ENCODE measurements around the gene MEF2C.

The MEF2C gene

GRCh38 chr5:88729084-88729828 is 153.7 kb downstream of the MEF2C start:
- no peak overlapping the region for H3K4me3 Mint-ChIP-seq

DNA sequence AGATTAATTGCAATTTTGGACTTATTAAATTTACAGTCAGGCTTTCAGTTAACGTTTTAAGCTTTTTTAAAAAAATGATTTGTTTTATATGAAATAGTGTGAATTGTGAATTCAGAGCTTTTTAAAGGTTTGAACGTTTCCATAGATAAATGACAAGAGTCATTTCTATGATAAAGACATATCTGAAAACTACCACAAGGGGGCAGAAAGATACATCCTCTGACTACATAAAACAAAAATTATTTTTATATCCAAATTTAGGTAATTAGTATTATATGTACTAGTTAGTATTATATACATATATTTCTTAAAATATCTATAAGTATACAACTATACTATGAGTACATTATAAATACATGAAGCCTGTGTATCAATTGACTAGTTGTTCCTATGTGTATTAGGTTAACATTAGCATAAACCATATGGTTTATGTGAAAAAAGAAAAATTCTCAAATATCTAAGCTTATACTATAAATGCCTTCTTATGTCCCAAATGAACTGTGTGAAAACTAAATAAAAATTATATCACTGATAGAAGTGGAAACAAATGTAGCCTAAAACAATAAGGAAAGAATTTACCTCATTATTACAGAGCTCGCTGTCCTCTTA is 155.2 kb downstream of the MEF2C start:
- intact Hi-C loops (cut with micrococcal nuclease), result loop anchor here (5.0 kb wide), 1 partner anchor 1659 kb away; no protein-coding TSS in a partner anchor

More at GRCh38 chr5:88729084-88729828, 153.7 kb downstream of the MEF2C start:
- peaks cover 28% of the 10 kb centered on the region for H3K4me1 Mint-ChIP-seq (ENCODE audit: low read depth)
- H3K27ac Mint-ChIP-seq, result no peak overlapping the region
- peaks cover 26% of the 10 kb centered on the region for H3K36me3 Mint-ChIP-seq (ENCODE audit: low read depth)
- H3K9me3 Mint-ChIP-seq, result no peaks in the 10 kb centered on the region
- intact Hi-C loops (cut with micrococcal nuclease), result loop anchor here (1.0 to 5.0 kb wide), 3 partner anchors 1456 to 1658 kb away; no protein-coding TSS in a partner anchor
- no peaks in the 10 kb centered on the region for H3K27me3 Mint-ChIP-seq

DNA sequence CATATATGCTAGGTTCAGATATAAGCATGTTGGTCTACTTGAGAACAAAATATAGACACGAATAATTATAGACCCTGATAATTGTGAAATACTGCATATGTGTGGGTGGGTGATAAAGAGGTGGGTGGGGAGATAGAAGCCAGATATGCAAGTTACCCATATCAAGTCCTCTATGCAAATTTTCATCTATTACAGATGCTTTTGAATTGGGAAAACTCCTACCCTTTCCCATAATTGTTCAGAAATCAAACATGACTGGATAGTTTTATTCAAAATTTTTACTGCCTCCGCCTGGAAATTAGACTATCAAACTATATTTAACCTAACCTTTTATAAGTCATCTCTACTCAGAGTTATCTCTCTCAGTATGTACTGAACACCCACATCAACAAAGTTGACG is 157.5 kb downstream of the MEF2C start:
- H3K4me3 Mint-ChIP-seq, result no peak overlapping the region
- H3K27ac Mint-ChIP-seq, result no peak overlapping the region
- peaks cover 49% of the 10 kb centered on the region for H3K36me3 Mint-ChIP-seq (ENCODE audit: low read depth)
- no peaks in the 10 kb centered on the region for H3K9me3 Mint-ChIP-seq
- intact Hi-C loops (cut with micrococcal nuclease), result loop anchor here (2.0 to 5.0 kb wide), 2 partner anchors 945 to 1662 kb away; no protein-coding TSS in a partner anchor
- H3K4me1 Mint-ChIP-seq (ENCODE audit: low read depth), result no peaks in the 10 kb centered on the region
- H3K27me3 Mint-ChIP-seq, result no peaks in the 10 kb centered on the region

More for the DNA sequence above, 155.2 kb downstream of the MEF2C start:
- H3K9me3 Mint-ChIP-seq, result no peaks in the 10 kb centered on the region
- H3K36me3 Mint-ChIP-seq (ENCODE audit: low read depth), result peaks cover 37% of the 10 kb centered on the region
- no peak overlapping the region for H3K4me3 Mint-ChIP-seq
- no peak overlapping the region for H3K27ac Mint-ChIP-seq
- H3K27me3 Mint-ChIP-seq, result no peaks in the 10 kb centered on the region
- H3K4me1 Mint-ChIP-seq (ENCODE audit: low read depth), result peaks cover 13% of the 10 kb centered on the region

- Mint-ChIP-seq H3K36me3 (ENCODE audit: low read depth) (peaks cover 52% of the 10 kb centered on the region), H3K4me1 (ENCODE audit: low read depth) (no peaks in the 10 kb centered on the region), H3K4me3 (no peak overlapping the region), H3K27ac (no peak overlapping the region), H3K27me3 (no peaks in the 10 kb centered on the region), H3K9me3 (no peaks in the 10 kb centered on the region)
- intact Hi-C loops (cut with micrococcal nuclease), result loop anchor here (2.0 kb wide), 1 partner anchor 943 kb away; no protein-coding TSS in a partner anchor
Measured at GRCh38 chr5:88724201-88724600, 158.8 kb downstream of the MEF2C start.

DNA sequence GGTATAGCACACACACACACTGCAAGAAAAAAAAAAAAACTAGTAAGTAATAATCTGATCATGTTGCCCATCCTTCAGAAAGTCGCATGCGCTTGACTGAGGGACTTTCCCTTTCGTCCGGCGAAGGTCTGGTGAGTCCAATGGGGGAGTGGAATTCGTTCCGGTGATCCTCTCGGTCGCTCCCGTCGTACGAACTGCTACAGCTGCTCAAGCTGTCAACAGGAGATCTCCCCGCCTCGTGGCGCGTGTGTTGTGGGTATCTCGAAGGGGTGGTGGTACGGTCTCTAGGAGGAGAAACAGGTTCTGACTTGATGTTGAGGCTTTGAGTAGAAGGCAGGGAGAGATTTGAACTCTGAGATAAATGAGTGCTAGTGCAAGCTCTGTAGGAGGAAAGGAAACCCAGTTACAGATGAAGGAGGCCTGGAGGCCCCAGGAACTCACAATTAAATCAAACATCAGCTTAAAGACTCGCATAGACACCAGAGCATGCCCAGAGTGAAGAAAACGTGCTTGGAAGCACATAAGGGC is 160.4 kb downstream of the MEF2C start:
- Mint-ChIP-seq H3K27me3 (no peaks in the 10 kb centered on the region), H3K4me1 (ENCODE audit: low read depth) (no peaks in the 10 kb centered on the region), H3K27ac (no peak overlapping the region), H3K36me3 (ENCODE audit: low read depth) (peaks cover 52% of the 10 kb centered on the region), H3K9me3 (no peaks in the 10 kb centered on the region), H3K4me3 (no peak overlapping the region)
- intact Hi-C loops (cut with micrococcal nuclease), result no loop called here

DNA sequence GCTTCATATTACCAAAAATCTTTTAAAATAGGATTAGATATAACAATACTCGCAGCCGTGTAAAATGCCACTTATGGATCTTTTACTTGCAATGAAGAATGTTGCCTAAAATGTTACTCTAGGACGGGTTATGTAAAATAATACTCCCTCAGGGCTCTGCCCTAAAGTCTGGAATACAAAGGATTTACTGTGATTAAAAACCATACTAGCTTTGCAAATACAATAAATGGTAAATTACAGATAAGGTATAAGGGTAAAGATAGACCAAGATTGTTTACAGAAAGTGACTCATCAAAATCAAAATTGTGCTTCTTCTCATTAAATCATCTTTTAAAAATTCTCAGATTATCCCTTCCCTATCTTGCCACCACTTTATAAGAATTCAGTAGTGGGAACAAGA is 163.6 kb downstream of the MEF2C start:
- H3K4me1 Mint-ChIP-seq (ENCODE audit: low read depth), result no peaks in the 10 kb centered on the region

DNA sequence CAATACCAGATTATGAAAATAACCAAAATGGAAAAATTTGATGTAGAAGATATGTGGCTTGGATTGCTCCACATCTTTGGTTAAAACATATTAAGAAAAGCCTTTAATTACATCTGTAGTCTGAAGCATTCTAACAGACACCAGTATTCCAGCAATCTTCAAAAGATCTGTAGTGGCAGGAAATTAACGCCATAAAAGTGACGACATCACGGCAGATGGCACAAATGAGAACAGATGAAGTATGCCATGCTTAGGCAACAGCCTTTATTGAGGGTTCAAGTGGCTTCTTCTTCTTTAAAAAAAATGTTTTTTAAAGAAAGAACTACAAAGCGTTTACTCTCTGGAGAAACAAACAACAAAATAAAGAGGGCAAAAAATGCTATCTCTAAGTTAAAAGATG is 164.2 kb downstream of the MEF2C start:
- Mint-ChIP-seq H3K9me3 (no peaks in the 10 kb centered on the region), H3K4me1 (ENCODE audit: low read depth) (no peaks in the 10 kb centered on the region), H3K36me3 (ENCODE audit: low read depth) (peaks cover 37% of the 10 kb centered on the region), H3K4me3 (no peak overlapping the region), H3K27ac (no peak overlapping the region), H3K27me3 (no peaks in the 10 kb centered on the region)
- intact Hi-C loops (cut with micrococcal nuclease), result no loop called here

More for the DNA sequence above, 163.6 kb downstream of the MEF2C start:
- no peaks in the 10 kb centered on the region for H3K27me3 Mint-ChIP-seq
- no peak overlapping the region for H3K27ac Mint-ChIP-seq
- peaks cover 40% of the 10 kb centered on the region for H3K36me3 Mint-ChIP-seq (ENCODE audit: low read depth)
- no peak overlapping the region for H3K4me3 Mint-ChIP-seq
- intact Hi-C loops (cut with micrococcal nuclease), result no loop called here
- no peaks in the 10 kb centered on the region for H3K9me3 Mint-ChIP-seq

- Mint-ChIP-seq H3K9me3 (no peaks in the 10 kb centered on the region), H3K27me3 (no peaks in the 10 kb centered on the region), H3K4me3 (no peak overlapping the region), H3K4me1 (ENCODE audit: low read depth) (no peaks in the 10 kb centered on the region), H3K27ac (no peak overlapping the region), H3K36me3 (ENCODE audit: low read depth) (peaks cover 17% of the 10 kb centered on the region)
- intact Hi-C loops (cut with micrococcal nuclease), result no loop called here
Measured at GRCh38 chr5:88716101-88716500, 166.9 kb downstream of the MEF2C start.

DNA sequence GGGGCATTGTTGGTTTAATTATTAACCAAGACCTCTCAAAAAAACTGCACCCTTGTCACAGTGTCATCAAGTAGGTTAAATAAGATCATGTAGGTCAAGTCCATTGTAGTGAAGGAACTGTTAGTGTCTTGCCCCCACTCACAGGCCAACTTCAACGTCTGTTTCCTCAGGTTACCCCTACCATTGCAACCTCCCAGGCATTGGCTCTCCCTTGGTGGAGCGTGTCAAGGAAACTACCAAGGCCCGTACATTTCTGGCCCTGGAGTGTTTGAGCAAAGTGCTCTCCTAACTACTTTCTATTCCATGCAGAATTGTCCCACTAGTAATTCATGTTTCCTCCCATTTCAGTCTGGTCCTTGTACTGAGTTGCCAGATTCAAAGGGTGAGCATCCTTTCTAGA is 167.5 kb downstream of the MEF2C start:
- Mint-ChIP-seq H3K27ac (no peak overlapping the region), H3K4me1 (ENCODE audit: low read depth) (no peaks in the 10 kb centered on the region), H3K4me3 (no peak overlapping the region), H3K9me3 (no peaks in the 10 kb centered on the region), H3K36me3 (ENCODE audit: low read depth) (peaks cover 13% of the 10 kb centered on the region), H3K27me3 (no peaks in the 10 kb centered on the region)
- intact Hi-C loops (cut with micrococcal nuclease), result no loop called here

DNA sequence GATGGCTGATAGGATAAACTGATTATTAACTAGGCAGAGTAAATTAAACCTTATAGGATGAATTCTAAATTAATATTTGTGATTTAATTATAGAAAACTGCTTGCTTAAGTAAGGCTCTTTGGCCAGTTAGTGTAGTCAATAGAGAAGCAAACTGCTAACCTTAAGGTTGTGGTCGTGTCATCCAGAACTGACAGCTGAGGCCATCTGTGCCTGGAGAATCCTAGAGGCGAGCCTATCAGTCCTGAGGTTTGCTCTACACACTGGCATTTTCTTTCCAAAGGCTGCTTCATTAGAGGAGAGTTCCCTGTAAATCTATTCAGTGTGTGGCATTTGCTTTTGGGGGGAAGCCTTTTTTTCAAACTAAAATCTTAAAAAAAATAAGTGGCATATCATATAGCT is 169.2 kb downstream of the MEF2C start:
- Mint-ChIP-seq H3K36me3 (ENCODE audit: low read depth) (peaks cover 6% of the 10 kb centered on the region), H3K27me3 (no peaks in the 10 kb centered on the region), H3K4me1 (ENCODE audit: low read depth) (no peaks in the 10 kb centered on the region), H3K4me3 (no peak overlapping the region), H3K9me3 (no peaks in the 10 kb centered on the region), H3K27ac (no peak overlapping the region)
- intact Hi-C loops (cut with micrococcal nuclease), result no loop called here

- intact Hi-C loops (cut with micrococcal nuclease), result no loop called here
- Mint-ChIP-seq H3K4me3 (no peak overlapping the region), H3K27ac (no peak overlapping the region), H3K27me3 (peaks cover 2% of the 10 kb centered on the region), H3K9me3 (no peaks in the 10 kb centered on the region), H3K4me1 (ENCODE audit: low read depth) (no peaks in the 10 kb centered on the region), H3K36me3 (ENCODE audit: low read depth) (no peaks in the 10 kb centered on the region)
Measured at GRCh38 chr5:88708682-88709398, 174.1 kb downstream of the MEF2C start.

GRCh38 chr5:88708021-88708420 is 175.0 kb downstream of the MEF2C start:
- H3K36me3 Mint-ChIP-seq (ENCODE audit: low read depth), result no peaks in the 10 kb centered on the region
- intact Hi-C loops (cut with micrococcal nuclease), result no loop called here
- no peaks in the 10 kb centered on the region for H3K9me3 Mint-ChIP-seq
- H3K27ac Mint-ChIP-seq, result no peak overlapping the region
- H3K4me1 Mint-ChIP-seq (ENCODE audit: low read depth), result no peaks in the 10 kb centered on the region
- H3K4me3 Mint-ChIP-seq, result no peak overlapping the region
- H3K27me3 Mint-ChIP-seq, result peaks cover 4% of the 10 kb centered on the region

GRCh38 chr5:88707216-88707965 is 175.6 kb downstream of the MEF2C start:
- Mint-ChIP-seq H3K4me3 (no peak overlapping the region), H3K27ac (no peak overlapping the region), H3K4me1 (ENCODE audit: low read depth) (no peaks in the 10 kb centered on the region), H3K36me3 (ENCODE audit: low read depth) (no peaks in the 10 kb centered on the region), H3K27me3 (peaks cover 5% of the 10 kb centered on the region), H3K9me3 (no peaks in the 10 kb centered on the region)
- intact Hi-C loops (cut with micrococcal nuclease), result no loop called here
